Fibroblast of gingiva (primary cell): ENCODE measurements around the gene NFKBIL1.
"Not testable (repeated sequence)": the region's sequence is repeated elsewhere in the genome, so short reads cannot be mapped to it uniquely, and the experiment has no call there.

Source experiments
- DNase-seq: peaks from one replicate; pipeline ENCODE4 v3.0.0-alpha.2; 2011; ENCODE audit warnings: low read depth

The NFKBIL1 gene

GRCh38 chr6:31580807-31581433 is 33.5 kb downstream of the NFKBIL1 start:
- peak; percentile 67 for DNase-seq

DNA sequence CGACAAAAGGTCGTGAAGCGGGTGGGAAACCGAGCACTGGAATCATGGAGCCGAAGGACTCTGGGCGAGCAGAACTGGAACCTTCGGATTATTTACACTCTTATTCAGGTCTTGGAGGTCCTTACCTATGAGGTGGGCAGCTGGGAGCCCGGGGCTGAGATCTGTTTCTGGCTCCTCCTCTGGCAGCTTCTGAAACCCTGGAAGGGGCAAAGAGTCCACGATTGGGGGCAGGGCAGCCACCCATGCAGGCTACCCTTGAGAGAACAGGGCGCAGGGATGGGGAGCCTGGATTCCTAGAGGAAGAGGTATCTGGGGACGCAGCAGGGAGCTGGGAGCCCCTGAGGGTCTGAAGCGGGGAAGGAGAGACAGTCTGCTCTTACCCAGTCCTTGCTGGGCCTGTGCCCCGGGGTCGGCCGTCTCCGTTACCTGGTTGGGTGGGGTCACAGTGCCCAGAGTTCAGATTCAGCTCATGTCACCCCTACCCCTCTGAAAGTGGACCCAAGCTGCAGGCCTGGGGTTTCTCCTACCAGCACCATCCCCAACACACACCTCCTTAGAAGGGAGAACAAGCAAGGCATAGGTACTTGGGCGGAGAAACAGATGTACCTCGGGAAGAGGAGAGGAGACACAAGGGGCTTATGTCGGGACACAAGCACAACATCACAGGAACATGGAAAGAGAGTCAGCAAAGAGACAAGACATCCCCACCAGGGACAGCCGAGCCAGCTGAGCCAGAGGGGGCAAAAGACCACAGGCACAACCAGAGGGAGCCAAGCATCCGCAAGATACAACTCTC is 34.2 kb downstream of the NFKBIL1 start:
- no peak for DNase-seq

DNA sequence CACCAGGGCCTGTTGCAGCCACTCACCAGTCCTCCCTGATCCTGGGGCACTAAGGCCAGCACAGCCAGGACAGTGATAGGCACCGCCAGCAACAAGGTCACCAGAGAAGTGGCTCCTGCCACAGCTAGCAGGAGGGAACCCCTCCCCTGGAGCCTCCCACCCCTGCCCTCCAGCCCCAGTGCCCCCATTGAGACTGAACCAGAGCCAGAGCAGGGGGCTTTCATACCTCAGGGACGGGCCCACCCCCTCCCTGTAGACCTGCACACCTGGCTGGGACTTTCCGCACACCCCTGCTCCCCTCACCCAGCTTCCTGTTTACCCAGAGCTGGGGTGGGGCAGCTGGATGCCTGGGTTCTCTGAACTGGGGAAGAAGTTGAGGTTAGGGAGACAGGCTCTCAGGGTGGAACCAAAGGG is 34.8 kb downstream of the NFKBIL1 start, which contains the start of gene LTB:
Gene LTB, minus strand, starts transcription at position 195 of the 414 bp plus-strand sequence. Its CDS starts 7 bp downstream, at position 188.
- no peak for DNase-seq

- no peak for DNase-seq
These were observed 38.1 kb downstream of the NFKBIL1 start for GRCh38 chr6:31585491-31585890.

- DNase-seq: no peak
These were observed 38.6 kb downstream of the NFKBIL1 start, which contains the start of gene LST1 for GRCh38 chr6:31586008-31586407. Gene LST1, plus strand, starts transcription at chr6:31586277. Its CDS starts 1,023 bp downstream, at chr6:31587300.

- no peak for DNase-seq
These were observed 39.3 kb downstream of the NFKBIL1 start for GRCh38 chr6:31586599-31587281.

GRCh38 chr6:31587791-31588777 is 40.7 kb downstream of the NFKBIL1 start:
- no peak for DNase-seq

- no peak for DNase-seq
These were observed 41.7 kb downstream of the NFKBIL1 start for GRCh38 chr6:31588871-31589650.

DNA sequence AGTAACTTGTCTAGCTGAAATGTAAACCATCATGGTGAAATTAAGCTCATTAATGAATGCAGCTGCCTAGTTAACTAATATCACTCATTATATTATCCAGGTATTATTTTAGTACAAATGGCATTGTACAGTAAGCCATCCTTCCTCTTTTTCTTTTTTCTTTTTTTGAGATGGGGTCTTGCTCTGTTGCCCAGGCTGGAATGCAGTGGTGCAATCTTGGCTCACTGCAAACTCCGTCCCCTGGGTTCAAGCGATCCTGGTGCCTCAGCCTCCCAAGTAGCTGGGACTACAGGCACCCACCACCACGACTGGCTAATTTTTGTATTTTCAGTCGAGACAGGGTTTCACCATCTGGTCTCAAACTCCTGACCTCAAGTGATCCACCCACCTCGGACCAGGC is 43.3 kb downstream of the NFKBIL1 start:
- not testable (repeated sequence) for DNase-seq

GRCh38 chr6:31592396-31592771 is 45.0 kb downstream of the NFKBIL1 start:
- no peak for DNase-seq

DNA sequence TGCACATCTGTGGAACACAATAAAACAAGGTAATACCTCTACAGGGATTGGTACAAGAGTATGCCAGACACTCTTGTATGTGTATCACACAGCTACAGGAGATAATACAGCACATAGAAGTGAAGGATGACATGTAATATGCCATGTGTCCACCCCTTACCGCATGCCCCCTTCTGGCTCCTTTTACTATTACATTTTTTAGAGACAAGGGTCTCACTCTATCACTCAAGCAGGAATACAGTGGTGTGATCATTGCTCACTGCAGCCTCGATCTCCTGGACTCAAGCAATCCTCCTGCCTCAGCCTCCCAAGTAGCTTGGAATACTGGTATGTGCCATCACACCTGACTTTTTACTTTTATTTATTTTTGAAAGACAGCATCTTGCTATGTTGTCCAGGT is 49.6 kb downstream of the NFKBIL1 start:
- DNase-seq: no peak

- DNase-seq: no peak
These were observed 59.9 kb downstream of the NFKBIL1 start for GRCh38 chr6:31607317-31607716.
